IMR-90 (cell line): ENCODE results near the gene BMP8B.

Experiments
- BHLHE40 ChIP-seq: fragments of 150-350 bp; IDR thresholded peaks from 2 replicates; pipeline ENCODE4 v1.6.1; 2016; ENCODE audit warnings: mild to moderate bottlenecking, low read depth, low read length
- CEBPB ChIP-seq: IDR thresholded peaks from 2 replicates; pipeline ENCODE4 v1.6.1; 2012; ENCODE audit warnings: low read depth, low read length, improper control_type of control experiment
- FOS ChIP-seq: fragments of 150-350 bp; IDR thresholded peaks from 2 replicates; pipeline ENCODE4 v1.6.1; 2016; ENCODE audit warnings: low read depth, low read length
- MAZ ChIP-seq: IDR thresholded peaks from 2 replicates; pipeline ENCODE4 v1.6.1; 2012; ENCODE audit warnings: low read depth, mild to moderate bottlenecking, low read length, improper control_type of control experiment, moderate library complexity, borderline replicate concordance
- MXI1 ChIP-seq: IDR thresholded peaks from 2 replicates; pipeline ENCODE4 v1.6.1; 2012; ENCODE audit warnings: low read depth, mild to moderate bottlenecking, low read length, moderate library complexity, borderline replicate concordance
- POLR2A ChIP-seq: IDR thresholded peaks from 2 replicates; pipeline ENCODE4 v1.6.1; 2012; ENCODE audit warnings: mild to moderate bottlenecking, low read depth, low read length
- RAD21 ChIP-seq: IDR thresholded peaks from 2 replicates; pipeline ENCODE4 v1.6.1; 2012; ENCODE audit warnings: low read length, improper control_type of control experiment
- RCOR1 ChIP-seq: IDR thresholded peaks from 2 replicates; pipeline ENCODE4 v1.6.1; 2012; ENCODE audit warnings: mild to moderate bottlenecking, low read length, improper control_type of control experiment; ENCODE audit not compliant: insufficient replicate concordance
- RFX5 ChIP-seq: IDR thresholded peaks from 2 replicates; pipeline ENCODE4 v1.8.0; 2012; ENCODE audit warnings: low read depth, mild to moderate bottlenecking, low read length, moderate library complexity
- TF ChIP-seq, protein P1 (sequence below): conservative IDR thresholded peaks from 2 replicates; pipeline ENCODE4 v1.5.1; 2012; ENCODE audit warnings: mild to moderate bottlenecking, low read depth, low read length, improper control_type of control experiment
- TF ChIP-seq, protein P2 (sequence below): fragments of 150-350 bp; IDR thresholded peaks from 2 replicates; pipeline ENCODE4 v1.6.1; 2017; ENCODE audit warnings: mild to moderate bottlenecking, antibody characterized with exemption, low read length, low read depth

DNA sequence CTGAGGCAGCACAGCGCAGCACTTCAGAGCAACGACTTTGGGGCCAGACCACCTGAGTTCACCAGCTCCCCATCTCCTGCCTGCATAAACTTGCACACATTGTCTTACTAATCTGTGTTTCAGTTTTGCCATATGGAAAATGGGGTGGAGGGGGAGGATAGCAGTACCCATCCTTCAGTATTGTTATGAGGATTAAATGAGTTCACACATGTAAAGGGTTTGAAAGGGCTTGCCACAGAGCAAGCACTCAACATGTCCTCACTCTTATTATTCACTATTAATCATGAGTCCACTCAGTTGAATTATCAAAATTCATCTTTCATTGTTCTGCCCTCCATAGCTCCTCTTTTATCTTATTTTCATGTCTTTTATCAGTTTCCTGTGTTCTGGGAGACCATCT, 40.1 kb upstream of the BMP8B start:
- TF ChIP-seq, protein P1, sequence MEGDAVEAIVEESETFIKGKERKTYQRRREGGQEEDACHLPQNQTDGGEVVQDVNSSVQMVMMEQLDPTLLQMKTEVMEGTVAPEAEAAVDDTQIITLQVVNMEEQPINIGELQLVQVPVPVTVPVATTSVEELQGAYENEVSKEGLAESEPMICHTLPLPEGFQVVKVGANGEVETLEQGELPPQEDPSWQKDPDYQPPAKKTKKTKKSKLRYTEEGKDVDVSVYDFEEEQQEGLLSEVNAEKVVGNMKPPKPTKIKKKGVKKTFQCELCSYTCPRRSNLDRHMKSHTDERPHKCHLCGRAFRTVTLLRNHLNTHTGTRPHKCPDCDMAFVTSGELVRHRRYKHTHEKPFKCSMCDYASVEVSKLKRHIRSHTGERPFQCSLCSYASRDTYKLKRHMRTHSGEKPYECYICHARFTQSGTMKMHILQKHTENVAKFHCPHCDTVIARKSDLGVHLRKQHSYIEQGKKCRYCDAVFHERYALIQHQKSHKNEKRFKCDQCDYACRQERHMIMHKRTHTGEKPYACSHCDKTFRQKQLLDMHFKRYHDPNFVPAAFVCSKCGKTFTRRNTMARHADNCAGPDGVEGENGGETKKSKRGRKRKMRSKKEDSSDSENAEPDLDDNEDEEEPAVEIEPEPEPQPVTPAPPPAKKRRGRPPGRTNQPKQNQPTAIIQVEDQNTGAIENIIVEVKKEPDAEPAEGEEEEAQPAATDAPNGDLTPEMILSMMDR, result no peak
- TF ChIP-seq, protein P2, sequence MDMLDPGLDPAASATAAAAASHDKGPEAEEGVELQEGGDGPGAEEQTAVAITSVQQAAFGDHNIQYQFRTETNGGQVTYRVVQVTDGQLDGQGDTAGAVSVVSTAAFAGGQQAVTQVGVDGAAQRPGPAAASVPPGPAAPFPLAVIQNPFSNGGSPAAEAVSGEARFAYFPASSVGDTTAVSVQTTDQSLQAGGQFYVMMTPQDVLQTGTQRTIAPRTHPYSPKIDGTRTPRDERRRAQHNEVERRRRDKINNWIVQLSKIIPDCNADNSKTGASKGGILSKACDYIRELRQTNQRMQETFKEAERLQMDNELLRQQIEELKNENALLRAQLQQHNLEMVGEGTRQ, result no peak
- no peak for TF ChIP-seq POLR2A
- no peak for TF ChIP-seq FOS
- TF ChIP-seq BHLHE40, result no peak
- TF ChIP-seq RFX5, result no peak
- TF ChIP-seq RCOR1, result no peak
- TF ChIP-seq MAZ, result no peak
- no peak for TF ChIP-seq CEBPB
- no peak for TF ChIP-seq RAD21
- TF ChIP-seq MXI1, result no peak
